CD4-positive, alpha-beta T cell treated with Interleukin-4 for 1 hour (primary cell): ENCODE data around the gene TRAPPC10.

Source experiments
- DNase-seq, 2 donors: peaks; one replicate each; pipeline ENCODE4 v3.0.0-alpha.2; 2020 to 2022

TRAPPC10 gene

GRCh38 chr21:43983860-43984420, 28.2 kb upstream of the TRAPPC10 start:
- DNase-seq, result no peak

- no peak for DNase-seq
These were observed 27.0 kb upstream of the TRAPPC10 start for GRCh38 chr21:43984905-43985689.

GRCh38 chr21:43985690-43986251, 26.3 kb upstream of the TRAPPC10 start:
- DNase-seq, result no peak

- no peak for DNase-seq
These were observed 25.3 kb upstream of the TRAPPC10 start for GRCh38 chr21:43986544-43987451.

- no peak for DNase-seq
These were observed 24.6 kb upstream of the TRAPPC10 start for GRCh38 chr21:43987509-43987908.

GRCh38 chr21:43988016-43988415, 24.1 kb upstream of the TRAPPC10 start:
- DNase-seq, result no peak

GRCh38 chr21:43988506-43989230, 23.4 kb upstream of the TRAPPC10 start:
- no peak for DNase-seq

- no peak for DNase-seq
These were observed 22.7 kb upstream of the TRAPPC10 start for GRCh38 chr21:43989401-43989800.

- no peak for DNase-seq
These were observed 20.6 kb upstream of the TRAPPC10 start for GRCh38 chr21:43991447-43991991.

- no peak for DNase-seq
These were observed 20.0 kb upstream of the TRAPPC10 start for GRCh38 chr21:43992121-43992520.

- no peak for DNase-seq
These were observed 18.6 kb upstream of the TRAPPC10 start for GRCh38 chr21:43993420-43993934.

GRCh38 chr21:43994085-43994484, 18.0 kb upstream of the TRAPPC10 start:
- DNase-seq, result no peak

GRCh38 chr21:43994646-43995045, 17.5 kb upstream of the TRAPPC10 start:
- no peak for DNase-seq

- DNase-seq, result no peak
These were observed 16.5 kb upstream of the TRAPPC10 start for GRCh38 chr21:43995521-43996105.

GRCh38 chr21:43997766-43998742, 14.1 kb upstream of the TRAPPC10 start:
- no peak for DNase-seq

- DNase-seq, result no peak
These were observed 11.7 kb upstream of the TRAPPC10 start for GRCh38 chr21:44000360-44000759.

GRCh38 chr21:44002511-44002910, 9.6 kb upstream of the TRAPPC10 start:
- DNase-seq, result no peak

GRCh38 chr21:44003307-44003966, 8.7 kb upstream of the TRAPPC10 start:
- DNase-seq, result no peak

GRCh38 chr21:44005071-44005470, 7.0 kb upstream of the TRAPPC10 start:
- no peak for DNase-seq

GRCh38 chr21:44005593-44005992, 6.5 kb upstream of the TRAPPC10 start:
- no peak for DNase-seq
